Dermis microvascular lymphatic vessel endothelial cell (primary cell): ENCODE data around the gene RSU1. TPM values are rescaled to one million over a fixed set of nuclear protein-coding genes. Genes with fewer than 3 reads are reported as not detected.
"Not testable (repeated sequence)": the region's sequence is repeated elsewhere in the genome, so short reads cannot be mapped to it uniquely, and the experiment has no call there.

Source experiments
- DNase-seq, 2 donors: peaks; one replicate each; pipeline versions ENCODE4 v3.0.0 to v3.0.0-alpha.2; 2010; ENCODE audit warnings: low read depth in 2 of 2
- total RNA-seq: library from RNA; depleted of rRNA; stranded (reverse); fragments of >200 nt; gene quantifications from 2 replicates; pipeline ENCODE4 v1.2.1, GENCODE V29; 2014

The RSU1 gene
- total RNA-seq: 42.9 and 77.4 TPM in 2 replicates

DNA sequence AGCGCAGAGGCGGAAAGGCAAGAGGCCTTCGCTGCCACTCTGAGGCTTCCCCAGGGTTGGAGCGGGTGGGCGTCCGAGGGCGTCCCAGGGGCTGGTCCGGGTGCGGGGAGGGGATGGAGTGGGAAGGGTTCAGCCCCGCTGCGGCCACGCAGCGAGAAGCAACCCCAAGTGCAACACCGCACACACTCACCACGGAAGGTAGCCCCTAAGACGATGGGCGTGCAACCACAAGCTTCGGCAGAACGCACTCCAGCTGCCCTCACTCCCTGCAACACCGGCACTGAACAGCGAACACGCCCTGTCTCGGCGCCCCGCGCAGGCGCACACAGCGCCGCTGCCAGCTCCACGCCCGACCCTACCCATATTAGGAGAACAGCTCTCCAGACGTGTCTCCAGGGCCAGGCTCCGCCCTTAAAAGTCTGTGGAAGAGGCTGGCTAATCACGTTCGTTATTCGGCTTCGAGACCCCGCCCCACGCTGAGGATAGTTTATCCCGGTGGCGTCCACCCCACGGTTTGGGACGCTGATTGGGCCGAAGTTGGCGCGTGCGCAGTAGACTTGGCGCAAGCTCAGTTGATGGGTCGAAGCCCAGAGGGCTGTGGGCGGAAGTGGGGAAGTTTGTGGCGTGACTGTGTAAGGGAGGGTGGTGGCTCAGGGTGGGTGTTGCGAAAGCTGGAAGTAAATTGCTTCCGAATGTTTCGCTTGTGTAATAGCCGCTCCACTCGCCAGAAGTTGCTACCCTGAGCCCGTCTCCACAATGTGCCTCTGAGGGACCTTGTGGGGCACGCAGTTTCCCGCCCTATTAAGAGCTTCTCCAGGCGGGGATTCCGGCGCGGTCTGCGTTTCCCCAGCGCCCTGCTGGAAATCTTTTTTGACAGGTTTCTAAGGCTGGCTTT is at the start of gene RSU1:
RSU1 (minus strand) TSS at position 300 of the 895 bp plus-strand sequence. CDS start 343 bp downstream, outside the sequence.
- DNase-seq: peak; percentile 99 to 100

DNA sequence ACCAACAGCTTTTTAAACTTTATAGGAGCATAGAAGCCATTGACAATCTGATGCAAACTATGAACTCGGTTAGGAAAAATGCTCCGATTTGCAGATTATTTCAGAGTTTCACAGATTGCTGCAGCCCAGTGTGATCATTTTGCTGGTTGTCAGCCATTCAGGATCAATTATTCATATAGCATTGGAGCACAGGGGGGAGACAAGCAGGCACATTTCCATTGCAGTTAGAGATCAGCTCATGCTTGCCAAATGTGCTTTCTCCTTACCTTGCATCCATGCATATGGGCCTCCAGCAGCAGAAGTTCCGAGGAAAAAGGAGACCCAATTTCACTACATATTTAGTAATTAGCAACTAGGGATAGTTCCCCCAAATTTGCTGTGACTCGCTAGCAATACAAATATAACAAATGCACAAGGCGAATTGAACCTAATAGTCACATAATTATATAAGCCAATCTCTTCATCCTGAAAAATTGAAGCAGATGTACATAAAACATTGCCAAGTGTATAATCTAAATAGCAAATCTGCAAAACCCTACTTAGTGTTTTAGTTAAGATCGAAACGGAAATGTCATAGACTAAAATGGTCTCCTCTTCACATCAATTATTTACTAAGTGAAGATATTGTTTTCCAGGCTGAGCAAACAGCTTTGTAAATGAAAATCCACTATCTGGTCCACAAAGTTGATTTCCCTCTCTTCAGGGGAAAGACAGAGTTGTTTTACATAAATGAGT is 49.5 kb upstream of the RSU1 start:
- DNase-seq: no peak

DNA sequence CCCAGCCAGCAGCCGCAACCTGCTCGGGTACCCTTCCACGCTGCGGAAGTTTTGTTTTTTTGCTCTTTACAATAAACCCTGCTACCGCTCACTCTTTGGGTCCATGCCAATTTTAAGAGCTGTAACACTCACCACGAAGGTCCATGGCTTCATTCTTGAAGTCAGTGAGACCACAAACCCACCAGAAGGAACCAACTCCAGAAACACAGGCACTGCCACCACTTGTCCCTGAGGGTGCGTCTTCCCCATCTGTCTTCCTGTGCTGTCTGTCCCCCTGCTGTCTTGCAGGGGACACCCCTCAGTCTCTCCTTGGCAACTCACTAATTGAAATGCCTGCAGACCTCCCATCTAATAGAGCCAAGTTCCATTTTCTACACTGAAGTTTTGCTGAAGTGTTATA is 48.5 kb upstream of the RSU1 start:
- DNase-seq: no peak

DNA sequence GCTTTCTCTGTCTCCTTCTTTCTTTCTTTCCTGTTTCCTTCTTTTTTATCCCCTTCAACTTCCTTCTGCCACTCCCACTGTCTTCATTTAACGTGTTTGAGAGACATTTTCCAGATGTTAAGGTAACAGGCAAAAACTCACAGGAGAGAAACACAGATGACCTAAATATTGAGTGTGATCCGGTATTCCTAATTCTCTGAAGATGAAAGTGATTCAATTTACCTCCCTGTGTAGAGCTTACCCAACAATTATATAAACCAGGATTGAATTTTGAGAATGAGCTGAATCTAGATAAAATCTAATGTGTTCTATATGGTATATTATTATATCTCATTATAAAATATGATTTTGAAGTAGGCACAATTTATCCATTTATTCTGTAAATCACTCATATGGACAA is 46.5 kb upstream of the RSU1 start:
- DNase-seq: no peak

DNA sequence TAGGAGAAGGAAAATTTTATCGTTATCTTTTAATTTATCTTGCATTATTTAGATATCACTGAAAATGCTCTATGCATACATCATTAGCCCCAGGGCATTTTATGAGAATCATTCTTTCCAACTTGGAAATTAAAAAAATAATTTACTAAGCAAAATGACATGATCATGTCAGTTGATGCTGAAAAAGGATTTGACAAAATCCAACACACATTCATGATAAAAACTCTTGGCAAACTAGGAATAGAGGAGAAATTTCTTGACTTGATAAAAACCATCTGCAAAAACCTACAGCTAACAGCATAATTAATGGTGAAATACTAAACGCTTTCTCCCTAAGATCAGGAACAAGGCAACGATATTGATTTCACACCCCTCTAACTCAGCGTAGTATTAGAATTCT is 40.2 kb upstream of the RSU1 start:
- DNase-seq: no peak

DNA sequence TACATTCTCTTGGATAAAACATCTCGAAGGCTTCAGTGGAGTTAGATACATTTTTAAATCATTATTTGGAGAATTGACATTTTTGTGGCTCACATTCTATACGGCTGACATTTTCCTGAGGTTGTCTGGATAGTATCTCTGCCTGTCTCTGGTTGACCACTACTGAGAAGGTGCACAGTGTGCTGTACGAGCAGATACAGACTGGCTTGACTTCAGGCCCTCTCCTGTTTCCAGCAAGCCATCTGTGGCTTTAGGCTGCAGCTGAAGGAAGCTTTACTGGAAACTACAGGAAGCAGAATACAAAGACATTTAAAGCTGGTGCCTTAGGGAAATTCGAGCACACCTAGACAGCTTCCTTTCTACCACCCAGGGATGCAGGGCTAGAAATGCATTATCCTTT is 39.3 kb upstream of the RSU1 start:
- DNase-seq: peak in 1 of 2 donors; percentile 67

DNA sequence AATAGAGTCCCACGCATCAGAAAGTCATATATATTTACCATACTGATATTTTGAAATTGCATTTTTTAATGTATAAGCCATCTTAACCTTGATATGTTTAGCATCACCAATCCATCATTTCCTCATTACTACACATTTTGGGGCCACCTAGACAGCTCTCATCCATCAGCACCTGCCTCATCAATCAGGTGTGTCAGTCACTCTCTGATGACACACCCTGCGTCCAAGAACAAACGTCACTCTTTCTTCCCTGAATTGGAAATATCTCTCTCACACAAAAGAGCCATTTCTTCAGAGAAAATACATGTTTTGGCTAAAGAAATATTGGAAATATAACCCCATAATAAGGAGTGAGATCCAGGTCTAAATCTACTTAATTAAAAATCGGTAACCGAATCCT is 38.9 kb upstream of the RSU1 start:
- DNase-seq: peak in 1 of 2 donors; percentile 29

DNA sequence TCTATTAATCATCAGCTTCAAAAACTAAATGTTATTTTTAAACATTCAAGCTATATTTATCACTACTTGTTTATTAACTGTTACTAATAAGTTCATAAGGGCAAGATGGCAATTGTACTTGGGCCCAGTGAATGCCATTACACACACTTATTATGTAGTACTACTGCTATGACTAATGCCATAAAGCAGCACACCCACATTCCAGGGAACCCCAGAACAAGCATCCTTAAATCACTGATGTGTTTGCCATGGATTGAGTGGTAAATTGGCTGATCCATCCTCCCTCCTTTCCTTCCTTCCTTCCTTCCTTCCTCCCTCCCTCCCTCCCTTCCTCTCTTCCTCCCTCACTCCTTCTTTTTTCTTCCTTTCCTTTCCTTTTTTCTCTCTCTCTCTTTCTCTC is 37.4 kb upstream of the RSU1 start:
- DNase-seq: peak in 1 of 2 donors; percentile 56

DNA sequence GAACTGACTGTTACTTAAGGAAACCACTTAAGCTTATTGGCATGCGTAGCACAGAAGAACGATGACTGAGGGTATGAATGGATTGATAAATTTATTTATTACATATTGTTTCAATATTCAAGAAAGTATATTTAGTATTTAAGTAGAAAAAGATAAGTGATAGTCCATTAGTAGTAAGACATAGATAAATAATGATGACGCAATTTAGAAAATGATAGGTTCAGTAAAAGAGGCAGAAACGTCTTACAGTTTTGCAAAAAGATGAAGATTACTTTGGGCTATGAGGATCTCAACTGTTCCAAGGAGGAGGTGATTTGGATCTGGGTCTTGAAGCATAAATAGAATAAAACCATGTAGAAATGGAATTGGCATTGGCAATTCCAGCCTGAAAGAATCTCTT is 36.6 kb upstream of the RSU1 start:
- no peak for DNase-seq

DNA sequence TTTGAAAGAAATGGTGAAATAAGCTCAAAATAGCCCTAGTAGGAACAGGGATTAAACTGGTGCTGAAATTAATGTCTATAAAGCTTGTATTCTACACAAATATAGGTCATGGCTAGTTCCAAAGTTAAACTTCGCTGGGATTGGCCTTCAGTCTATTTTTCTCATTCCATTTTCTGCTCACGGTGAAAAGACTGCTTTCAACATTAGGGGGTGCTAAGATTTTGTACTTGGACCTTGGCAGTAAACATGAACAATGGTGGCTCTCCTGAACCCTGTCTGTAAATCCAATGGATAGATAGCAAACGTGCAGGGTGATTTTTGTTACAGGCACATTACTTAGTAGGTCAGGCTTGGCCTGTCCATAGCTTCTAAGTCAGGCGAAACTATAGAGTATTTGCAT is 36.0 kb upstream of the RSU1 start:
- DNase-seq: peak; percentile 60 to 75

DNA sequence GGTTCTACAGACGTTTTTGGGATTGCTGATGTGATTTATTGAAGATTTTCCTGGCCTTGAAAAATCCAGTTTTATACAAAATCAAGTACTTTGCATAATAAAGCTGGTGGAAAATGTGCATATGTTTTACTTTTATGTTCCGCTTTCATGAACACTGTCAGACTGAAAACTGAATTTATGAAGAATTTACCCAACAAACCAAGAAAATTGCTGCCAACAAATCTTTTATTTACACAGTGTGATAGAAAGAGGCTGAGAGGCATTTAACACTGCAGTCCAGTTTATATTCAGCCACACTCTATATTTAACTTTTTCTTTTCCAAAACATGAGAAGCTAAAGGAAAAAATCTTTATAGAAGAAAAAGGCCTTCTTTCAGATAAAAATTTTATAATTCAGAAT is 35.4 kb upstream of the RSU1 start:
- no peak for DNase-seq

DNA sequence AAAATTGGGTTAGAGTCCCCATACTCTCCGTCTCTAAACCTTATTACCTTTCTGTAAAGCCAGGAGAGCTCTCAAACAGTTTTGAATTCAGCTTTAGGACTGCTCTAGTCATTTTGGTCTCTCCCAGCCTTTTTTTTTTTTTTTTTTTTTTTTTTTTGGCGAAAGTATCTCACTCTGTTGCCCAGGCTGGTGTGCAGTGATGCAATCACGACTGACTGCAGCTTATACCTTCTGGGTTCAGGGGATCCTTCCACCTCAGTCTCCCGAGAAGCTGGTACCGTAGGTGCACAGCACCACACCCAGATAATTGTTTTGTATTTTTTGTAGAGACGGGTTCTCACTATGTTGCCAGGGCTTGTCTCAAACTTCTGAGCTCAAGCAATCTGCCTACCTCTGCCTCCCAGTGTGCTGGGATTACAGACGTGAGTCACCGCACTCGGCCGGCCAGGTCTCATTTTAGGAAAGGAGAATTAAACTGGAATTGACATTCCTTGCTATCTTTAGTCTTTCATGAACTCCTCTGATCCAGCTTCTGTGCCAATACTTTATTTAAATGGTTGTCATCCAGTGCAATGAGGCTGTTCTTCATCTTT is 31.4 kb upstream of the RSU1 start:
- DNase-seq: no peak

DNA sequence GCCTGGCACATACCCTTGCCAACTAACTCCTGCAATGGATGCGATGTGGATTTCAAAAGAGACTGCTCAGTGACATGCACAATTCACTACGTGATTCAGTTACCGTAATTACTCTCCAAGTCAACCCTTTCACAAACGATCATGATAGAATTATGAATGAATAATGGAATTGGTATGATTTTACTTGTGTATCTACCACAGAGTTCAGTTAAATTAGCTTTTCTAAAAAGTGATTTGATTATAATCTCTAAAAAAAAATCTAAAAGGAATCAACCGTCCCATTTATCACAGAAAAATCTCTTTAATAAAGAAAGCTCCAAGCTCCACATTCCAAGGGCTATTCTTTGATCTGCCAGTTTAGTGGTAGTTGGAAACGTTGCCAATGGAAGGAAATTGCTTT is 30.4 kb upstream of the RSU1 start:
- no peak for DNase-seq

DNA sequence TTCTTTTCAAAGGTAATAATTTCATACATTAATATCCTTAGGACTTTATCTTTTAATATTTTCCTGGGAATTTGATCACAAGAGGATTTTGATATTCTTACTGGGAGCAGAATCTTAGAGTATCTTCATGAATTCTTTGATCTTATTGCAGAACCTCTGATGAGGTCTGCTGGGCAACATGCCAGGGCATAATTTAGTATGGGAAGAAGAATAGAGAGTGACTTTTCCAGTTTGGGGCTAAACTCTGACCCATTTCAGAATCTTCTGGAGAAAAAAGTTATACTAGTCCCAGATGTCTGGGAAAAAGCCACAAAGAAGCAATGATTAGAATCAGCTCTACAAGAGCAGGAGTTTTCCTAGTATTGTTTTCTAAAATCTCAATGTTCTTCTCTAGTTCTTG is 28.0 kb upstream of the RSU1 start:
- no peak for DNase-seq

DNA sequence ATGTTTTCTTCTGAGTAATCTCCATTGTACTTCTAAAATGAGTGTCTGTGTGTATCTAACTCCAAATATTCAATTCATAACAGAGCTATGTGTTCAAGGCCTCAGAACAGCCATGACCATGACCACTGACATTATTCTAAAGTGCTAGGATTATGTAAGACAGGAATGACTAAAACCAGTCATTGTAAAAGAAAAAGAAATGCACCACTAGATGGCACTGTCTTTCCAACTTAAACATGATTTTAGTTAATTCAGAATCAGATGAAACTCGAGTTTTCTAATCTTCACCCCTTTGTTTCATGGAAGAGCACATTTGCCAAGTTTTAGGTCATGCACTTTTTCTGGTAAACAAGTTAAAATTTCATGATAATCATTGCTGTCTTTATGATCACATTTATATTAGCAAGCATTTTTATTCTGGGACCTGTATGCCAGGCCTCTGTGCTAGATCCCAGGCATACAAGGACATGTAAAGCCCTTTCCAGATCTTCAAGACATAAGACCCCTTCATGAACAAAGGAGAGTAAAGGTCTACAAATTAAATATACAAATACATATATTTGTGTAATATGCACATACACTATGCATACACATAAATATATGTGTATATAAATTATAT is 26.1 kb upstream of the RSU1 start:
- peak; percentile 82 to 84 for DNase-seq

DNA sequence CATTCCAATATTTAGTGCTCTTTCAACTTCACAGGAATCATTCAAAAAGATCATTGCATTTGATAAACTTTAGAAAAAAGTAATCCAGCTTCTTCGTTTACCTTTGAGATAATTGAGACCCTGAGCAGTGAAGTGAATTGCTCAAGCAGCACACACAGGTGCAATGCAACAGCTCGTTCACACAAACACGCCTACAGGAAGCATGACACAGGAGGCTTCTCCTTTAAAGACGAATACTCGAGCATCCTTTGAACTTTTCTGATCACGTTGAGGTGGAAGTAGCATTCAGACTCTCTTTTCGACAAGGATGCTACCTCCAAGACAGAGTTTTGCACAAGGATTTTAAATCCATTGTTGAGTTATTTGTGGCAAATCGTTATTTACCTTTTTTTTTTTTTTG is 18.0 kb upstream of the RSU1 start:
- DNase-seq: no peak

DNA sequence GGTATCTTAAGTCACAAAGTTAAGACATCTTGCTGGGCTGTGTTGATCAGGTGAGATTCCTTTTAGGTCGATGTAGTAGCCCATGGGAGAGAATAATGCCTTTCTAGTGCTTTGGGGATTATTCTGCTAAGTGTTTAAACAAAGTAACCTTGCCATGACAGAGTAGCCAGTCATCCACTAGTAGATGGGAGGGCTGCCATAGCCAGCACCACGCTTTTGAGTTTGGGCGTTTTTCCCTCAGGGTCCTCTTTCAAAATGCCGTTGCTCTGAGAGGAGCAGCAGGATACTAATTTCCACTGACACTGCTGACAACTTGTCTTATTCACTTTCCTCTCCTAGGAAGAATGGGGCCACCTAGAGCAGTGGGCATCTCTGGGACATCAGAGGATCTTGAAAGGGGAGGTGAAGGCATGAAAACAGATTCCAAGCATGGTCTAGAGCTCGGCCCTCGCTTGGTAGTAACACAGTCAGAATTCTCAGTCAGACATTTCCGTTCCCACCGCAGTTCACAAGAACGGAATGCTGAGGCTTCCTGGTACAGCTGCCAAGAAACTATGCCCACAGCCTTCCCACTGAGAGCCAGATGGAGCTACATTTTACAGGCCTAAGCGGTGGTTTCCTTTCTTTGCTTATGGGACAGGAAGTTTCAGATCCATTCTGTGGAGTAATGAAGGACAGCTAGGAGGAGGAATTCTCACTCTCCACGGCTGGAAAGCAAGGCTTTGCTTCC is 15.3 kb upstream of the RSU1 start:
- DNase-seq: peak; percentile 87 to 99

DNA sequence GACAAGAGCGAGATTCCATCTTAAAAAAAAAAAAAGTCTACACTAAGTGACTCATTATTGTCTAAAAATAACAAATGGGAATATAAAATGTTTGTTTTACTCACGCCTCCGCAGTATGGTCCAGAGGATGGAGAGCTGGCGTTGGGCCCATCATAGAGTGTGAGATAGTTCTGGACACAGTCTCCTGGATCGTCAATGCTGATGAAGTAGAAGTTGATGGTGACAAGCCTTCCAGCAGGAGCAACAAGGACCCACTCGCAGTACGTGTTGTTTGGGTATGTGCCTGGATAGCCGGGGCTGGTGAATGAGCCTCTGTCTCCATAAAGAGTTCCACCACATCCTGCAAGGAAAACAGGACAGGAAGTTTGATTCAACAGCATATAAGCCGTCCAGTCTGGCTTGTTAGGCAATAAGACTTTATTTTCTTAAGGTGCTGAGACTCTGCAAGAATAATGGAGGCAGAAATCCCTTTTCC is 11.5 kb upstream of the RSU1 start:
- DNase-seq: peak; percentile 70 to 98

DNA sequence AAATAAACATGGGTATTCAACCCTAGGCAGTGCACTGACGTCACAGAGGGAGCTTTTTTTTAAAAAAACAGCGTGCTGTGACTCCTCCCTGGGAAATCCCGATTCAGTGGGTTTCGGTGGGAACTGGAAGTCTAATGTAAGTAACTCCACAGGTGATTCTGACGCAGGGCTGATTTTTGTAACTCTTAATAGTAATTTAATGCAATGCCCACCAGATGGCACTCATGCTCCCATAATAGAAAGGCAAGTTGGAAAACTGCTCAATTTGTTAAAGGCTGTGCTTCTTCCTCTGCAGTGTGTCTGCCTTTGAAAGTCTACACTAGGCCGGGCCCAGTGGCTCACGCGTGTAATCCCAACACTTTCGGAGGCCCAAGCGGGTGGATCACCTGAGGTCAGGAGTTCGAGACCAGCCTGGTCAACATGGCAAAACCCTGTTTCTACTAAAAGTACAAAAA is 10.9 kb upstream of the RSU1 start:
- DNase-seq: peak; percentile 81 to 95

DNA sequence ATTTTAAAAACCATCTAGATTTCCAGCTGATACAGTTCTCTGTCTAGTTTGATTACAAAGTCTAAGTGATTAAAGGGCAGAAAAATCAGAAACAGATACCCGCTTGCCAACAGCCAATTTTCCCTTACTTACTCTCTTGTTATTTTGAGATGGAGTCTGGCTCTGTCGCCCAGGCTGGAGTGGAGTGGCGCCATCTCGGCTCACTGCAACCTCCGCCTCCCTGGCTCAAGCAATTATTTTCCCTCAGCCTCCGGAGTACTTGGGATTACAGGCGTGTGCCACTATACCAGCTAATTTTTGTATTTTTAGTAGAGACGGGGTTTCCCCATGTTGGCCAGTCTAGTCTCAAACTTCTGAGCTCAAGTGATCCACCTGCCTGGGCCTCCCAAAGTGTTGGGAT is 10.2 kb upstream of the RSU1 start:
- DNase-seq: not testable (repeated sequence)
